ENCODE results near the gene NSD2. TPM values are rescaled to one million over a fixed set of nuclear protein-coding genes. Genes with fewer than 3 reads are reported as not detected.
A peak's percentile ranks its signal among the peaks of the same experiment; 100 is the strongest.
"Not testable (repeated sequence)": the region's sequence is repeated elsewhere in the genome, so short reads cannot be mapped to it uniquely, and the experiment has no call there.

NSD2 gene
- total and polyA plus RNA-seq, 4 experiments from 2014 or later, result 1.1 to 57.4 (median 33.2) TPM

DNA sequence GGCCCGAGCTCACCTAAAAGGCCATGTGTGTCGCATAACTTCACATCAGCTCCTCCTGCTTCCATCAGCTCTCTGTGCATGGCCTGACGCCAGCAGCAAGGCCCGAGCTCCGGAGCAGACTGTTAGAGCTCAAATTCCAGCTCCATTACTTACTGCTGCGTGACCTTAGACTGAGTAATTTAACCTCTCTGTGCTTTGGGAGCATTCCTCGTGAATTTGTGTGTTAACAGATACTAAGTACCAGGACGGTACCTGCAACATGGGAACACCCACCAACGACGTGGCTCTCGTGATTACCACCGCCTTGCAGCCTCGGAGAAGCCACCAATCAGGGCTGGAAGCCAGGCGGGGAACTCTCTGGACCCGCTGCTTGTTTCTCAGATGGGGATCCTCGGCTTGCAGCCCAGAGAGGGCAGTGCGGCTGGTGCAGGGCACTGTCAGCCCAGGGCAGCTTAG is 28.2 kb upstream of the NSD2 start:
- Histone ChIP-seq H3K27me3 (ENCODE audit: insufficient read depth, low read length) (no peaks in the 10 kb centered on the region), H3K4me1 (ENCODE audit: insufficient read depth, low read length) (no peaks in the 10 kb centered on the region), H3K36me3 (ENCODE audit: insufficient read depth, low read length) (peaks cover 31% of the 10 kb centered on the region), H3K4me3 (ENCODE audit: low read length in 2 of 2) (no peak overlapping the region), H3K9me3 (ENCODE audit: control insufficient read depth in 1 of 2, low read length in 2 of 2) (no peaks in the 10 kb centered on the region), H3K27ac (ENCODE audit: low read depth, low read length) (no peak overlapping the region)
- intact Hi-C loops (cut with micrococcal nuclease), result no loop called here
- H3K9me3 Mint-ChIP-seq, result no peaks in the 10 kb centered on the region
- H3K27ac Mint-ChIP-seq, result no peak overlapping the region
- H3K4me3 Mint-ChIP-seq, result peak overlapping the region in 1 of 8 donors; percentile 1
- ChIA-PET POLR2A (ENCODE audit: partially characterized antibody) (no interaction called here), CTCF (ENCODE audit: partially characterized antibody) (interaction anchor here (1.3 kb wide), 1 partner anchor 56 kb away, joined by 5 read pairs; no protein-coding TSS in a partner anchor)
- no peak for DNase-seq
- H3K4me1 Mint-ChIP-seq, result peaks cover 1 to 21% (median 3%) of the 10 kb centered on the region in 4 donors
- no peaks in the 10 kb centered on the region for H3K27me3 Mint-ChIP-seq
- peaks cover 19 to 63% of the 10 kb centered on the region in 2 donors for H3K36me3 Mint-ChIP-seq

- intact Hi-C loops (cut with micrococcal nuclease), result no loop called here
- Mint-ChIP-seq H3K27me3 (no peaks in the 10 kb centered on the region), H3K36me3 (peaks cover 19 to 62% of the 10 kb centered on the region in 2 donors), H3K4me1 (peaks cover 3 to 21% (median 4%) of the 10 kb centered on the region in 4 donors), H3K4me3 (no peak overlapping the region), H3K9me3 (no peaks in the 10 kb centered on the region), H3K27ac (peak overlapping the region in 1 of 7 donors; percentile 64)
- ChIA-PET CTCF (ENCODE audit: partially characterized antibody) (interaction anchor here (1.3 kb wide), 1 partner anchor 55 kb away, joined by 5 read pairs; no protein-coding TSS in a partner anchor), POLR2A (ENCODE audit: partially characterized antibody) (no interaction called here)
- no peak for DNase-seq
- no peaks in the 10 kb centered on the region for H3K9me3 ChIP-seq (ENCODE audit: control insufficient read depth in 1 of 2, low read length in 2 of 2)
- H3K4me3 ChIP-seq (ENCODE audit: low read length in 2 of 2), result no peak overlapping the region
- no peaks in the 10 kb centered on the region for H3K27me3 ChIP-seq (ENCODE audit: insufficient read depth, low read length)
- no peaks in the 10 kb centered on the region for H3K4me1 ChIP-seq (ENCODE audit: insufficient read depth, low read length)
- H3K27ac ChIP-seq (ENCODE audit: low read depth, low read length), result no peak overlapping the region
- peaks cover 31% of the 10 kb centered on the region for H3K36me3 ChIP-seq (ENCODE audit: insufficient read depth, low read length)
These were observed 27.3 kb upstream of the NSD2 start for GRCh38 chr4:1843852-1844251.

- H3K9me3 ChIP-seq (ENCODE audit: control insufficient read depth in 1 of 2, low read length in 2 of 2); H3K27me3 ChIP-seq (ENCODE audit: insufficient read depth, low read length); intact Hi-C loops (cut with micrococcal nuclease); H3K4me1 ChIP-seq (ENCODE audit: insufficient read depth, low read length); H3K27me3 Mint-ChIP-seq; H3K4me3 ChIP-seq (ENCODE audit: low read length in 2 of 2); H3K27ac ChIP-seq (ENCODE audit: low read depth, low read length); POLR2A ChIA-PET (ENCODE audit: partially characterized antibody); H3K9me3 Mint-ChIP-seq; DNase-seq; H3K4me3 Mint-ChIP-seq; CTCF ChIA-PET (ENCODE audit: partially characterized antibody): not testable (repeated sequence)
- H3K27ac Mint-ChIP-seq, result peak overlapping the region in 1 of 7 donors; percentile 41
- peaks cover 14 to 54% of the 10 kb centered on the region in 2 donors for H3K36me3 Mint-ChIP-seq
- peaks cover 31% of the 10 kb centered on the region for H3K36me3 ChIP-seq (ENCODE audit: insufficient read depth, low read length)
- peaks cover 3 to 21% (median 4%) of the 10 kb centered on the region in 4 donors for H3K4me1 Mint-ChIP-seq
These were observed 26.6 kb upstream of the NSD2 start for GRCh38 chr4:1844618-1845017.

- H3K4me3 ChIP-seq (ENCODE audit: low read length in 2 of 2), result no peak overlapping the region
- H3K9me3 ChIP-seq (ENCODE audit: control insufficient read depth in 1 of 2, low read length in 2 of 2), result no peaks in the 10 kb centered on the region
- ChIA-PET CTCF (ENCODE audit: partially characterized antibody) (interaction anchor here (0.5 to 2.9 kb wide), 2 partner anchors 34 to 53 kb away, joined by 3 to 16 read pairs; no protein-coding TSS in a partner anchor), POLR2A (ENCODE audit: partially characterized antibody) (interaction anchor here (1.2 to 1.3 kb wide), 2 partner anchors 24 to 62 kb away, joined by 3 to 4 read pairs; partner anchors contain the start of gene NSD2)
- peaks cover 4% of the 10 kb centered on the region for H3K4me1 ChIP-seq (ENCODE audit: insufficient read depth, low read length)
- Mint-ChIP-seq H3K27ac (peak overlapping the region in 1 of 7 donors; percentile 34), H3K9me3 (no peaks in the 10 kb centered on the region), H3K4me3 (no peak overlapping the region), H3K36me3 (peaks cover 14 to 42% of the 10 kb centered on the region in 2 donors), H3K4me1 (peaks cover 4 to 31% (median 10%) of the 10 kb centered on the region in 4 donors), H3K27me3 (no peaks in the 10 kb centered on the region)
- H3K27ac ChIP-seq (ENCODE audit: low read depth, low read length), result no peak overlapping the region
- peaks cover 25% of the 10 kb centered on the region for H3K36me3 ChIP-seq (ENCODE audit: insufficient read depth, low read length)
- H3K27me3 ChIP-seq (ENCODE audit: insufficient read depth, low read length), result no peaks in the 10 kb centered on the region
- intact Hi-C loops (cut with micrococcal nuclease), result no loop called here
- no peak for DNase-seq
These were observed 24.6 kb upstream of the NSD2 start for GRCh38 chr4:1846580-1846979.

GRCh38 chr4:1850276-1850675 is 20.9 kb upstream of the NSD2 start:
- CTCF ChIA-PET (ENCODE audit: partially characterized antibody), result interaction anchor here (0.7 kb wide), 1 partner anchor 338 kb away, joined by 3 read pairs; no protein-coding TSS in a partner anchor
- H3K9me3 Mint-ChIP-seq, result no peaks in the 10 kb centered on the region
- no peak for DNase-seq
- POLR2A ChIA-PET (ENCODE audit: partially characterized antibody), result interaction anchor here (1.7 kb wide), 1 partner anchor 20 kb away, joined by 4 read pairs; the partner anchor contains the start of gene NSD2
- no peaks in the 10 kb centered on the region for H3K9me3 ChIP-seq (ENCODE audit: control insufficient read depth in 1 of 2, low read length in 2 of 2)
- no peak overlapping the region for H3K4me3 Mint-ChIP-seq
- no peaks in the 10 kb centered on the region for H3K27me3 Mint-ChIP-seq
- peaks cover 31% of the 10 kb centered on the region for H3K4me1 ChIP-seq (ENCODE audit: insufficient read depth, low read length)
- H3K36me3 ChIP-seq (ENCODE audit: insufficient read depth, low read length), result peaks cover 9% of the 10 kb centered on the region
- H3K27me3 ChIP-seq (ENCODE audit: insufficient read depth, low read length), result no peaks in the 10 kb centered on the region
- peaks cover 13 to 40% (median 29%) of the 10 kb centered on the region in 4 donors for H3K4me1 Mint-ChIP-seq
- no peak overlapping the region for H3K4me3 ChIP-seq (ENCODE audit: low read length in 2 of 2)
- intact Hi-C loops (cut with micrococcal nuclease), result no loop called here
- peak overlapping the region in 2 of 7 donors; percentile 36 to 53 for H3K27ac Mint-ChIP-seq
- no peak overlapping the region for H3K27ac ChIP-seq (ENCODE audit: low read depth, low read length)
- H3K36me3 Mint-ChIP-seq, result peaks cover 10 to 12% of the 10 kb centered on the region in 2 donors

DNA sequence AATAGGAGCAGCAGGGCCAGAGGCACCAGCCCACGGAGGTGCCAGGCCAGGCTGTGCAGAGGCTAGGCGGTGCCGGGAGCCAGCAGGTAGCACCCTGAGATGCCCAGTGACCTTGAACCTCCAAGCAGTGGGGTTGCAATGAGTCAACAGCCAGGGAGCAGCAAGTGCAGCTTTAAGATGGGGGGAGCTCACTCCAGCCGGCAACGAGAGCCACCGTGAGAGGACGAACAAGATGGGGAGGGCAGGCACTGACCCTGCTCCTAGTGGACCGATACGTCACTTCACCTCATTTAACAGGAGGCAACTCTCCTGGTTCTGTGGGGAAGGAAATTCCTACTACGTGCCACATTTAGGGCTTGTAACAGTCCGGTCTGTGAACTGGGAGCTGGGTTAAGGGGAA is 20.0 kb upstream of the NSD2 start:
- H3K36me3 Mint-ChIP-seq, result peaks cover 10 to 12% of the 10 kb centered on the region in 2 donors
- H3K27ac ChIP-seq (ENCODE audit: low read depth, low read length), result no peak overlapping the region
- H3K4me1 ChIP-seq (ENCODE audit: insufficient read depth, low read length), result peaks cover 34% of the 10 kb centered on the region
- peaks cover 13 to 40% (median 29%) of the 10 kb centered on the region in 4 donors for H3K4me1 Mint-ChIP-seq
- H3K4me3 ChIP-seq (ENCODE audit: low read length in 2 of 2), result no peak overlapping the region
- CTCF ChIA-PET (ENCODE audit: partially characterized antibody), result interaction anchor here (0.7 kb wide), 1 partner anchor 339 kb away, joined by 3 read pairs; no protein-coding TSS in a partner anchor
- peak overlapping the region in 1 of 7 donors; percentile 46 for H3K27ac Mint-ChIP-seq
- no peak for DNase-seq
- H3K9me3 ChIP-seq (ENCODE audit: control insufficient read depth in 1 of 2, low read length in 2 of 2), result no peaks in the 10 kb centered on the region
- intact Hi-C loops (cut with micrococcal nuclease), result no loop called here
- no peak overlapping the region for H3K4me3 Mint-ChIP-seq
- no peaks in the 10 kb centered on the region for H3K9me3 Mint-ChIP-seq
- POLR2A ChIA-PET (ENCODE audit: partially characterized antibody), result interaction anchor here (1.5 kb wide), 1 partner anchor 20 kb away, joined by 4 read pairs; the partner anchor contains the start of gene NSD2
- H3K27me3 Mint-ChIP-seq, result no peaks in the 10 kb centered on the region
- H3K36me3 ChIP-seq (ENCODE audit: insufficient read depth, low read length), result peaks cover 9% of the 10 kb centered on the region
- H3K27me3 ChIP-seq (ENCODE audit: insufficient read depth, low read length), result no peaks in the 10 kb centered on the region

DNA sequence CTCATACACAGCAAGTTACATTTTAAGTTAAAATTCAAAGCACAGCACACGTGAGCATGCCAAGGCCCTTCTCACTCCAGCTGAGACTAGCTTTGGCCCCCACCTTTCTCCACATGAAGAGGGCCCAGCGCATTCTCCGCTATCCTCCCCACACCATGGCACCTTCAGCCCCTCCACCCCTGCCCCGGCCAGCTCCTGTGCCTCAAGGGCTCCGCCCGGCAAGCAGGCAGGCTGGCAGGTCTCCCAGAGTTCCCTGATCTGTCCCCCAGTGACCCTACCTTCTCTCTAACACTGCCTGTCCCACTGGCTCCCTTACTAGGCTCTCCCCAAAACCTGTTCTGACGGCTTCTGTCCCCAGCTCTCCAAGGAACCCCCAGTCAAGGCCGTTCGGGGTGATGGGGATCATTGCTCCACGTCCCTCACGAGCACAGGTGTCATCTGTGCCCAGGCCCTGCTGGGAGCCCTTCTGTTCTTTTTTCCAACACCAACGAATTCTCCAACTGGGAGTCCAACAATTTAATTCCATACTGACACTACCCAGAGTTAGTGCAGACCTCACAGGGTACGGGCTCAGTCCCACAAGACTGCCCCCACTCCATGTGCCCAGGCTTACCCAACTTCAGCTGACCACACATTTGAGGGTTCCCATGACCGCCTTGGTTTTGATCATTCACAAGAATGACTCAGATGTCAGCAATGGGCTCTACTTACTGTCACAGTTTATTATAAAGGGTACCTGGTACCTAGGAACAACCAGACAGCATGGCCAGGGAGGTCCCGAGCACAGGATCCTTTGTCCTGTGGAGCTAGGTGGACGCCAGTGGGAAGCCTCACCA is 19.4 kb upstream of the NSD2 start:
- Histone ChIP-seq H3K4me1 (ENCODE audit: insufficient read depth, low read length) (peaks cover 36% of the 10 kb centered on the region), H3K27ac (ENCODE audit: low read depth, low read length) (no peak overlapping the region), H3K9me3 (ENCODE audit: control insufficient read depth in 1 of 2, low read length in 2 of 2) (no peaks in the 10 kb centered on the region), H3K4me3 (ENCODE audit: low read length in 2 of 2) (no peak overlapping the region), H3K36me3 (ENCODE audit: insufficient read depth, low read length) (peaks cover 3% of the 10 kb centered on the region), H3K27me3 (ENCODE audit: insufficient read depth, low read length) (no peaks in the 10 kb centered on the region)
- H3K9me3 Mint-ChIP-seq, result no peaks in the 10 kb centered on the region
- ChIA-PET POLR2A (ENCODE audit: partially characterized antibody) (interaction anchor here (0.6 to 1.5 kb wide), 2 partner anchors 19 to 24 kb away, joined by 3 to 4 read pairs; partner anchors contain the start of gene NSD2), CTCF (ENCODE audit: partially characterized antibody) (no interaction called here)
- H3K36me3 Mint-ChIP-seq, result peaks cover 5 to 8% of the 10 kb centered on the region in 2 donors
- intact Hi-C loops (cut with micrococcal nuclease), result no loop called here
- no peak overlapping the region for H3K4me3 Mint-ChIP-seq
- no peak for DNase-seq
- H3K27me3 Mint-ChIP-seq, result no peaks in the 10 kb centered on the region
- H3K27ac Mint-ChIP-seq, result no peak overlapping the region
- H3K4me1 Mint-ChIP-seq, result peaks cover 13 to 41% (median 29%) of the 10 kb centered on the region in 4 donors
